Esophagus squamous epithelium (tissue), 4 donors: ENCODE measurements around the gene MEOX2.

Source experiments
- CTCF ChIP-seq, 6 experiments: fragments of 450-650 bp in 4 of 6; fragments of 200-600 bp in 2 of 6; sonication (generic) in 2 of 6; IDR thresholded peaks; one replicate each; pipeline ENCODE4 v1.5.1; 2016 to 2019; ENCODE audit warnings: antibody characterized with exemption in 6 of 6, mild to moderate bottlenecking in 4 of 6, moderate library complexity in 4 of 6
- POLR2A ChIP-seq, 4 donors: fragments of 450-650 bp; IDR thresholded peaks; one replicate each; pipeline ENCODE4 v1.6.1; 2017; ENCODE audit warnings: antibody characterized with exemption in 4 of 4, mild to moderate bottlenecking in 4 of 4, moderate library complexity in 3 of 4

DNA sequence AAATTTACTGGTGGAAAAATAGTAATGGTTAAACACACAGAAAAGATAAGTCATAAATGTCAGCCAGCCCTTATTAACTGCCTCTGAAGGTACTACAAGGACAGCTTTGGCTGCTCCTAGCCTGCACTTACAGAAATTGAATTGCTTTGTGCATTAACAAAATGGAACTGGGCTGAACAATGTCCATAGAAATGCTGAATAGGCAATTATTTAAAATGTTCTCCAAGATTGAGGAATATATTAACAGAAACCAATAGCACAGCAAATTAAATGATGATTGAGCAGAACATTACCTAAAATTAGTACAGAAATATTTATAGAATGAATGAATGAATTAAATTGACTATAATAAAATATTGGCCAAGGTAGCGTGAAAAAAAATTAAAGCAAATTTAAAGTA, 82.3 kb downstream of the MEOX2 start:
- TF ChIP-seq CTCF (IDR thresholded peaks at IDR 0.05) = no peak
- TF ChIP-seq POLR2A (IDR thresholded peaks at IDR 0.05) = no peak
